Renal pelvis (tissue), 4 donors: ENCODE data around the gene MAD1L1. TPM values are rescaled to one million over a fixed set of nuclear protein-coding genes. Genes with fewer than 3 reads are reported as not detected.
"Not testable (repeated sequence)": the region's sequence is repeated elsewhere in the genome, so short reads cannot be mapped to it uniquely, and the experiment has no call there.

Source experiments
- DNase-seq: peaks from one replicate; pipeline ENCODE4 v3.0.0-alpha.2; 2013
- polyA plus RNA-seq, 3 donors: library from polyadenylated mRNA; unstranded; fragments of 120-200 nt; gene quantifications; one replicate each; pipeline ENCODE4 v1.2.1, GENCODE V29; 2013; ENCODE audit not compliant: insufficient read length in 3 of 3

Gene MAD1L1
- polyA plus RNA-seq, 3 donors = 27.0 to 27.6 (median 27.3) TPM

GRCh38 chr7:1824151-1824881 is 408.4 kb downstream of the MAD1L1 start:
- DNase-seq = not testable (repeated sequence)

GRCh38 chr7:1823376-1824150 is 409.2 kb downstream of the MAD1L1 start:
- no peak for DNase-seq

GRCh38 chr7:1819259-1819841 is 413.4 kb downstream of the MAD1L1 start:
- no peak for DNase-seq

GRCh38 chr7:1818575-1819258 is 414.0 kb downstream of the MAD1L1 start:
- DNase-seq = no peak

- no peak for DNase-seq
Observed at GRCh38 chr7:1817061-1817712, 415.6 kb downstream of the MAD1L1 start.

- DNase-seq = not testable (repeated sequence)
Observed at GRCh38 chr7:1816451-1816850, 416.3 kb downstream of the MAD1L1 start.

GRCh38 chr7:1815551-1816281 is 417.0 kb downstream of the MAD1L1 start:
- DNase-seq = not testable (repeated sequence)

GRCh38 chr7:1815051-1815481 is 417.7 kb downstream of the MAD1L1 start:
- DNase-seq = no peak

GRCh38 chr7:1814089-1814811 is 418.5 kb downstream of the MAD1L1 start:
- no peak for DNase-seq

- DNase-seq = no peak
Observed at GRCh38 chr7:1813394-1814088, 419.2 kb downstream of the MAD1L1 start.

GRCh38 chr7:1812509-1813393 is 420.0 kb downstream of the MAD1L1 start:
- no peak for DNase-seq

- DNase-seq = no peak
Observed at GRCh38 chr7:1811850-1812508, 420.8 kb downstream of the MAD1L1 start.

- no peak for DNase-seq
Observed at GRCh38 chr7:1810961-1811849, 421.5 kb downstream of the MAD1L1 start.

GRCh38 chr7:1810521-1810920 is 422.2 kb downstream of the MAD1L1 start:
- DNase-seq = no peak

- DNase-seq = no peak
Observed at GRCh38 chr7:1809601-1810258, 423.0 kb downstream of the MAD1L1 start.

- DNase-seq = no peak
Observed at GRCh38 chr7:1809070-1809469, 423.7 kb downstream of the MAD1L1 start.
